Panc1 (cell line): ENCODE measurements around the gene ELOVL2.

Source experiments
- CTCF ChIP-seq: fragments of 450-650 bp; IDR thresholded peaks from 2 replicates; pipeline ENCODE4 v1.5.1; 2017; ENCODE audit warnings: mild to moderate bottlenecking
- POLR2AphosphoS5 ChIP-seq: IDR thresholded peaks from 2 replicates; pipeline ENCODE4 v1.6.1; 2012; ENCODE audit warnings: mild to moderate bottlenecking, low read depth, low read length, moderate library complexity
- REST ChIP-seq, 2 experiments: IDR thresholded peaks; 2 replicates each; pipeline ENCODE4 v1.6.1; 2011 to 2012; ENCODE audit warnings: low read depth in 2 of 2, control low read depth in 1 of 2, low read length in 1 of 2, mild to moderate bottlenecking in 1 of 2, moderate library complexity in 1 of 2; ENCODE audit not compliant: insufficient read depth in 1 of 2

GRCh38 chr6:11078266-11078665 is 34.2 kb upstream of the ELOVL2 start:
- TF ChIP-seq CTCF: no peak
- TF ChIP-seq POLR2AphosphoS5: no peak
- TF ChIP-seq REST (IDR thresholded peaks at IDR 0.05; ENCODE audit: insufficient read depth in 1 of 2, low read depth in 2 of 2, low read length in 1 of 2): no peak
